ENCODE data around the gene HK3.
"Not testable (repeated sequence)": the region's sequence is repeated elsewhere in the genome, so short reads cannot be mapped to it uniquely, and the experiment has no call there.

The HK3 gene

GRCh38 chr5:176881021-176881749 lies 18.0 kb downstream of the HK3 start:
- DNase-seq: no peak

GRCh38 chr5:176880366-176881020 lies 18.7 kb downstream of the HK3 start:
- no peak for DNase-seq

- DNase-seq: no peak
Measured at GRCh38 chr5:176879663-176880361, 19.3 kb downstream of the HK3 start.

- DNase-seq: no peak
Measured at GRCh38 chr5:176878906-176879662, 20.1 kb downstream of the HK3 start.

- DNase-seq: no peak
Measured at GRCh38 chr5:176878463-176878862, 20.7 kb downstream of the HK3 start.

- DNase-seq: no peak
Measured at GRCh38 chr5:176877793-176878331, 21.3 kb downstream of the HK3 start.

- no peak for DNase-seq
Measured at GRCh38 chr5:176876506-176877431, 22.4 kb downstream of the HK3 start.

- DNase-seq: no peak
Measured at GRCh38 chr5:176875783-176876505, 23.2 kb downstream of the HK3 start.

GRCh38 chr5:176875014-176875550 lies 24.1 kb downstream of the HK3 start:
- DNase-seq: no peak

- DNase-seq: no peak
Measured at GRCh38 chr5:176874198-176874780, 24.9 kb downstream of the HK3 start.

- DNase-seq: no peak
Measured at GRCh38 chr5:176873541-176874172, 25.5 kb downstream of the HK3 start.

- not testable (repeated sequence) for DNase-seq
Measured at GRCh38 chr5:176873011-176873410, 26.1 kb downstream of the HK3 start.

GRCh38 chr5:176872586-176872985 lies 26.6 kb downstream of the HK3 start:
- not testable (repeated sequence) for DNase-seq

- DNase-seq: not testable (repeated sequence)
Measured at GRCh38 chr5:176870644-176871043, 28.5 kb downstream of the HK3 start.

- DNase-seq: no peak
Measured at GRCh38 chr5:176870110-176870591, 29.0 kb downstream of the HK3 start.

- DNase-seq: no peak
Measured at GRCh38 chr5:176869501-176870109, 29.5 kb downstream of the HK3 start.

GRCh38 chr5:176868731-176869130 lies 30.4 kb downstream of the HK3 start:
- DNase-seq: no peak

- no peak for DNase-seq
Measured at GRCh38 chr5:176868126-176868525, 31.0 kb downstream of the HK3 start.

- DNase-seq: no peak
Measured at GRCh38 chr5:176866707-176867310, 32.3 kb downstream of the HK3 start.
